ENCODE measurements around the gene PTPRR. TPM values are rescaled to one million over a fixed set of nuclear protein-coding genes. Genes with fewer than 3 reads are reported as not detected.
A peak's percentile ranks its signal among the peaks of the same experiment; 100 is the strongest.

Gene PTPRR
- total RNA-seq, 1 donor from 2014 or later, result 1.4 TPM

GRCh38 chr12:70721656-70722357 is 198.7 kb downstream of the PTPRR start:
- no peaks in the 10 kb centered on the region for H3K9me3 ChIP-seq
- H3K4me1 ChIP-seq, result peaks cover 9% of the 10 kb centered on the region
- H3K36me3 ChIP-seq, result no peaks in the 10 kb centered on the region
- DNase-seq (no peak), ATAC-seq (peak in 1 of 2 donors; percentile 50)
- H3K27ac ChIP-seq, result peak overlapping the region; percentile 19
- no peak for TF ChIP-seq CTCF (IDR thresholded peaks at IDR 0.05)
- peaks cover 6% of the 10 kb centered on the region for H3K27me3 ChIP-seq (ENCODE audit: low read depth)
- H3K4me3 ChIP-seq, result no peak overlapping the region
- intact Hi-C loops (cut with DNase I), result loop anchor here (10.0 kb wide), 1 partner anchor 127 kb away; no protein-coding TSS in a partner anchor

GRCh38 chr12:70721216-70721615 is 199.3 kb downstream of the PTPRR start:
- Histone ChIP-seq H3K4me3 (no peak overlapping the region), H3K9me3 (no peaks in the 10 kb centered on the region), H3K4me1 (peaks cover 9% of the 10 kb centered on the region), H3K27me3 (ENCODE audit: low read depth) (peaks cover 6% of the 10 kb centered on the region), H3K27ac (peak overlapping the region; percentile 19), H3K36me3 (no peaks in the 10 kb centered on the region)
- ATAC-seq (no peak), DNase-seq (no peak)
- no peak for TF ChIP-seq CTCF (IDR thresholded peaks at IDR 0.05)
- intact Hi-C loops (cut with DNase I), result loop anchor here (10.0 kb wide), 1 partner anchor 126 kb away; no protein-coding TSS in a partner anchor

DNA sequence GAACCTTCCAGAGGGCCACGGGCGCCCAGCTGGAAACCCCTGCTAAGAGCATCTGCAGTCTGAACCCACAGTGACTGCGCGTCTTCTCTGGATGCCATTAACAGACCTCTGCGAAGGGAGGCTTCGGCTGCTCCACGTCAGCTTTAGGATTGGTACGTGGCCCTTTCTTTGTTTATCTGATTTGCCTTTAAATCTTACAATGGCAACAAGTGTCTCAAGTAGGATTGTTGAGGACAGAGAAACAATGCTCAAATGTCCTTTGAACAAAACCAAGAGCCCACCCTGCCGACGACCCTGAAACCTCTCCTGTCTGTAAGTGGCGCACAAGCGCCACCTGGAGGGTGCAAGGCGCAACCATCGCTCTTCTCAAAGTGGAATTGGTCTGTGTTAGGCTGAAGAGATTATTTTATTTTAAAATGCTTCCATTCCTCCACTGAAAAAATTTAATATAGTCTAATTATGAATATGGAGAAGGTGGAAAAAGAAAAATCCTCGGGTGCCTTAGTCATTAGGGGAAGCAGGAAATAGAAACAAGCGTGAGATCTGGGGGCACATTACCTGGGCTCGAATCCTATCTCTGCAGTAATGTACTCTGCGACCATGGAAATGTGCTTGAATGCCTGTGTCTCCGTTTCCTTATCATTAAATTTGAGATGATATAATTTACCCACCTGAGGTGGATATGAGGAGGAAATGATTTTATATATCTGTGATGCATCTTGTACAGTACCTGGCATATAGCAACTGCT is 200.7 kb downstream of the PTPRR start:
- intact Hi-C loops (cut with DNase I), result loop anchor here (10.0 kb wide), 1 partner anchor 125 kb away; no protein-coding TSS in a partner anchor

GRCh38 chr12:70719071-70719470 is 201.5 kb downstream of the PTPRR start:
- H3K9me3 ChIP-seq, result no peaks in the 10 kb centered on the region
- H3K36me3 ChIP-seq, result no peaks in the 10 kb centered on the region
- peak overlapping the region; percentile 43 for H3K27ac ChIP-seq
- ATAC-seq, result peak; percentile 41 to 59
- intact Hi-C loops (cut with DNase I), result no loop called here
- peak overlapping the region; percentile 3 for H3K4me3 ChIP-seq
- H3K27me3 ChIP-seq (ENCODE audit: low read depth), result peaks cover 6% of the 10 kb centered on the region
- peaks cover 9% of the 10 kb centered on the region for H3K4me1 ChIP-seq
- no peak for TF ChIP-seq CTCF (IDR thresholded peaks at IDR 0.05)
- DNase-seq, result no peak

More for the DNA sequence above, 200.7 kb downstream of the PTPRR start:
- Histone ChIP-seq H3K4me1 (peaks cover 9% of the 10 kb centered on the region), H3K4me3 (peak overlapping the region; percentile 3), H3K36me3 (no peaks in the 10 kb centered on the region), H3K9me3 (no peaks in the 10 kb centered on the region), H3K27me3 (ENCODE audit: low read depth) (peaks cover 6% of the 10 kb centered on the region), H3K27ac (peak overlapping the region; percentile 43)
- ATAC-seq (peak; percentile 73 to 75), DNase-seq (peak; percentile 50)
- TF ChIP-seq CTCF (IDR thresholded peaks at IDR 0.05), result peak; percentile 87

DNA sequence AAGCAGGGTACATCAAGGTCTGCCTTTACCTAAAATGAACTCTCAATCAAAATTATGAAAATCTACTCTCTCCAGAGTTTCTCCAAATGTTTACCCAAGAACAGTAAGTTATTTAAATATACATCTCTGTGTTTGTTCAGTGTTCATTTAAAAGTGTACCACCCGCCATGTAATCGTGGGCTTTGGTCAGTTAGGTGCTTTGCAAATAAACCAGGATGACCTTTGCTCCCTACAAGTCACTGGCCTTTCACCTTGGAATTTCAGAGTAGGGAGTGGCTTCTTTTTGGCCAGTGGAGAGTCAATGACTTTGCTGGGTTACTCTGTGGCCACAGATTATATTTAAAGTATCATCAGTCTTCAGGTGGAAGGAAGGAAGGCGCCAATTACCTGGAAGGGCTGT is 208.7 kb downstream of the PTPRR start:
- ATAC-seq, result no peak

More for the DNA sequence above, 208.7 kb downstream of the PTPRR start:
- Histone ChIP-seq H3K27me3 (ENCODE audit: low read depth) (no peaks in the 10 kb centered on the region), H3K27ac (no peak overlapping the region), H3K4me1 (no peaks in the 10 kb centered on the region), H3K36me3 (no peaks in the 10 kb centered on the region), H3K4me3 (no peak overlapping the region), H3K9me3 (no peaks in the 10 kb centered on the region)
- no peak for DNase-seq
- no peak for TF ChIP-seq CTCF (IDR thresholded peaks at IDR 0.05)
- intact Hi-C loops (cut with DNase I), result no loop called here
